Retinal pigment epithelial cell (primary cell): ENCODE data around the gene PPP1R9A.
A peak's percentile ranks its signal among the peaks of the same experiment; 100 is the strongest.

Experiments used
- DNase-seq: peaks from one replicate; pipeline ENCODE4 v3.0.0-alpha.2; 2010; ENCODE audit warnings: low read depth
- H3K4me3 ChIP-seq: 2 replicates; pipeline ENCODE4 v1.5.1; 2011; ENCODE audit warnings: mild to moderate bottlenecking, low read length, control low read depth, moderate library complexity
- CTCF ChIP-seq: conservative IDR thresholded peaks from 2 replicates; pipeline ENCODE4 v1.5.1; 2011; ENCODE audit warnings: low read depth, low read length, control low read depth, inconsistent platforms

The PPP1R9A gene

GRCh38 chr7:95263785-95264362, 356.5 kb downstream of the PPP1R9A start:
- no peak for TF ChIP-seq CTCF
- DNase-seq, result no peak
- no peak overlapping the region for H3K4me3 ChIP-seq

GRCh38 chr7:95264363-95264891, 357.0 kb downstream of the PPP1R9A start:
- peak; percentile 61 for DNase-seq
- no peak overlapping the region for H3K4me3 ChIP-seq

DNA sequence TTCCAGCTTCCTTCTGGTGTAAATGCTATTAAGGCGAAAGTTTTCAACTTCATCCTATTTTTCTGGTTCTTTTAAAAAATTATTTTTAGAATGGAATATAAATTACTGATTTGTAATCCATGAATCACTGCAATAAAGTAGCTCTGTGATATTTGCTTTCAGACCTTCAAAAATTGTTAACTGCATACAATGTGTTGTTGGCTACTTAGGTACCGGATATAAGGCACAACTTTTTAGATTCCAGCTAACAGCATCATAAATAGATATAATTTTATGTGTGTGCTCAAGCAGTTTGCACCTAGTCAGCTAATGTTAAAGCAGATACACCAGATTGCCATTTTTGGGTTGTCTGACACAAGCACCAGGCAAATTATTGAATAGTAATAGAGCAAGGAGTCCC, 358.2 kb downstream of the PPP1R9A start:
- TF ChIP-seq CTCF, result no peak
- no peak overlapping the region for H3K4me3 ChIP-seq
- DNase-seq, result no peak

More at GRCh38 chr7:95264363-95264891, 357.0 kb downstream of the PPP1R9A start:
- no peak for TF ChIP-seq CTCF

DNA sequence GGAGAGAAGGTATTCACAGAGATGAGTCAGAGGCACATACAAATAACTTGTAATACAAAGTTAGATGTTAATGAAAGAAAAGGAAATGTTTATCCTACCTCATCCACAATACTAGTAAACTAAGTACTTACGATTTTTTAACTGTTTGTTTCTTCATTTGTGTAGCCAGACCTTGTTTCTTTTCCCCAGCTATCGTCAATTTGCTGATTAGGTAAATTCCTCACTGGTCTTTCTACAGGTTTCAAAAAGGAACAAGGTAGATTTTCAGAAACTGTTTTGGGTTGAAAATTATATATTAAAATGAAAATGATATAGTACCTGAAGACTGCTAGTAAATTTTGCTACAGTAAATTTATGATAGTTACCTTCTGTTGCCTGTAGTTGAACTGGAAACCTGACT, 360.4 kb downstream of the PPP1R9A start:
- no peak overlapping the region for H3K4me3 ChIP-seq
- DNase-seq, result no peak
- no peak for TF ChIP-seq CTCF

DNA sequence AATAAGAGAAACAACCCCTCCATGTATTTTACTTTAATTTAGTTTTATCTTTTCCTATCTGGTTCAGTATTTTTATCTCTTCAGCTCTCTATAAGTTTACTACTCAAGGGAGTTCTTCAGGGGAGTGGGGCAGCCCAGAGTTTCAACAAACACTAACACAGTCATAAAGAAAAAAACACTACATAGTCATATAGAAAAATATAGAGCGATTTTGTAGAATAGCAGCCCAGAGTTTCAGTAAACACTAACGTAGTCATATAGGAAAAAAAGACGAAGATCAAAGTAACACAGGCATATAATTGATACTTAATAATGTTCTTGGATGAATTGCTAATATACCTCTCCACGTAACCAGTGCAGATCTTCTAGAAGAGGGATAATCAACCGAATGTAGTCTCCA, 362.2 kb downstream of the PPP1R9A start:
- no peak overlapping the region for H3K4me3 ChIP-seq
- TF ChIP-seq CTCF, result no peak
- no peak for DNase-seq

- DNase-seq, result no peak
- no peak for TF ChIP-seq CTCF
- H3K4me3 ChIP-seq, result no peak overlapping the region
These were observed 368.7 kb downstream of the PPP1R9A start for GRCh38 chr7:95276114-95276513.

- no peak for TF ChIP-seq CTCF
- no peak for DNase-seq
- no peak overlapping the region for H3K4me3 ChIP-seq
These were observed 372.0 kb downstream of the PPP1R9A start for GRCh38 chr7:95279417-95279816.
